ENCODE results near the gene ARPC1A. TPM values are rescaled to one million over a fixed set of nuclear protein-coding genes. Genes with fewer than 3 reads are reported as not detected.
A peak's percentile ranks its signal among the peaks of the same experiment; 100 is the strongest.
"Not testable (repeated sequence)": the region's sequence is repeated elsewhere in the genome, so short reads cannot be mapped to it uniquely, and the experiment has no call there.

The ARPC1A gene
- total RNA-seq, 1 donor from 2014 or later, result 51.6 TPM

- ChIA-PET POLR2A (interaction anchor here (1.5 kb wide), 1 partner anchor 19 kb away, joined by 4 read pairs; no protein-coding TSS in a partner anchor), CTCF (no interaction called here)
- H3K4me3 Mint-ChIP-seq, result peak overlapping the region; percentile 93
- no peak for TF ChIP-seq CTCF (IDR thresholded peaks at IDR 0.05)
- no peaks in the 10 kb centered on the region for H3K27me3 Mint-ChIP-seq
- DNase-seq, result no peak
- intact Hi-C loops (cut with micrococcal nuclease), result no loop called here
- ATAC-seq (ENCODE audit: low read depth), result no peak
- H3K27ac Mint-ChIP-seq, result peak overlapping the region; percentile 12
- H3K4me1 Mint-ChIP-seq, result peaks cover 31% of the 10 kb centered on the region
- peaks cover 13% of the 10 kb centered on the region for H3K36me3 Mint-ChIP-seq (ENCODE audit: low read depth)
- H3K9me3 Mint-ChIP-seq, result no peaks in the 10 kb centered on the region
Observed at GRCh38 chr7:99324559-99324958, 1.1 kb upstream of the ARPC1A start.

- ATAC-seq (ENCODE audit: low read depth), result no peak
- CTCF ChIA-PET, result no interaction called here
- intact Hi-C loops (cut with micrococcal nuclease), result loop anchor here (1.0 to 5.0 kb wide), 6 partner anchors 12 to 182 kb away; partner anchors contain the start of genes ARPC1B, BUD31, CPSF4 and PDAP1
Observed at GRCh38 chr7:99325001-99325493, 651 bp upstream of the ARPC1A start.

GRCh38 chr7:99326408-99326782 is 697 bp downstream of the ARPC1A start:
- H3K27me3 Mint-ChIP-seq, result no peaks in the 10 kb centered on the region
- peak overlapping the region; percentile 93 for H3K4me3 Mint-ChIP-seq
- no peak for TF ChIP-seq CTCF (IDR thresholded peaks at IDR 0.05)
- ChIA-PET POLR2A (interaction anchor here (0.6 to 1.8 kb wide), 7 partner anchors 49 to 232 kb away, joined by 3 to 10 read pairs (median 4); partner anchors contain the start of genes BUD31, PDAP1, ZKSCAN5 and ZNF655), CTCF (no interaction called here)
- intact Hi-C loops (cut with micrococcal nuclease), result loop anchor here (2.0 to 5.0 kb wide), 3 partner anchors 46 to 146 kb away; partner anchors contain the start of genes ARPC1B and ZNF789
- peaks cover 15% of the 10 kb centered on the region for H3K36me3 Mint-ChIP-seq (ENCODE audit: low read depth)
- ATAC-seq (ENCODE audit: low read depth) (no peak), DNase-seq (no peak)
- H3K27ac Mint-ChIP-seq, result peak overlapping the region; percentile 89
- peaks cover 45% of the 10 kb centered on the region for H3K4me1 Mint-ChIP-seq
- no peaks in the 10 kb centered on the region for H3K9me3 Mint-ChIP-seq

More at GRCh38 chr7:99325001-99325493, 651 bp upstream of the ARPC1A start:
- Mint-ChIP-seq H3K27me3 (no peaks in the 10 kb centered on the region), H3K4me1 (peaks cover 36% of the 10 kb centered on the region), H3K36me3 (ENCODE audit: low read depth) (peaks cover 13% of the 10 kb centered on the region), H3K9me3 (no peaks in the 10 kb centered on the region), H3K4me3 (peak overlapping the region; percentile 93), H3K27ac (peak overlapping the region; percentile 89)
- DNase-seq, result no peak
- POLR2A ChIA-PET, result interaction anchor here (1.0 to 1.6 kb wide), 9 partner anchors 20 to 446 kb away, joined by 3 to 10 read pairs (median 4); partner anchors contain the start of genes BUD31, CPSF4, PDAP1 and PTCD1
- TF ChIP-seq CTCF (IDR thresholded peaks at IDR 0.05), result no peak

- ATAC-seq (ENCODE audit: low read depth); H3K9me3 Mint-ChIP-seq; H3K27me3 Mint-ChIP-seq; intact Hi-C loops (cut with micrococcal nuclease); DNase-seq; H3K4me3 Mint-ChIP-seq: not testable (repeated sequence)
- CTCF ChIA-PET, result interaction anchor here (1.0 kb wide), 1 partner anchor 9 kb away, joined by 3 read pairs; no protein-coding TSS in a partner anchor
- POLR2A ChIA-PET, result interaction anchor here (0.6 kb wide), 2 partner anchors 28 to 52 kb away, joined by 6 to 11 read pairs; no protein-coding TSS in a partner anchor
- peaks cover 54% of the 10 kb centered on the region for H3K4me1 Mint-ChIP-seq
- peak overlapping the region; percentile 35 for H3K27ac Mint-ChIP-seq
- peaks cover 42% of the 10 kb centered on the region for H3K36me3 Mint-ChIP-seq (ENCODE audit: low read depth)
Observed at GRCh38 chr7:99330314-99330961, 4.7 kb downstream of the ARPC1A start.

GRCh38 chr7:99331002-99331401 is 5.3 kb downstream of the ARPC1A start:
- CTCF ChIA-PET, result no interaction called here

More at GRCh38 chr7:99331002-99331401, 5.3 kb downstream of the ARPC1A start:
- Mint-ChIP-seq H3K4me3 (no peak overlapping the region), H3K4me1 (peaks cover 54% of the 10 kb centered on the region), H3K27me3 (no peaks in the 10 kb centered on the region), H3K9me3 (no peaks in the 10 kb centered on the region), H3K36me3 (ENCODE audit: low read depth) (peaks cover 42% of the 10 kb centered on the region), H3K27ac (no peak overlapping the region)
- POLR2A ChIA-PET, result interaction anchor here (0.6 kb wide), 1 partner anchor 27 kb away, joined by 6 read pairs; no protein-coding TSS in a partner anchor
- intact Hi-C loops (cut with micrococcal nuclease), result no loop called here
- no peak for DNase-seq
- TF ChIP-seq CTCF (IDR thresholded peaks at IDR 0.05), result no peak
- ATAC-seq (ENCODE audit: low read depth), result no peak

Measured in activated B cell treated with CpG ODN at 0.5 μM for 24 hours (primary cell).